ENCODE measurements around the gene METAP2. TPM values are rescaled to one million over a fixed set of nuclear protein-coding genes. Genes with fewer than 3 reads are reported as not detected.
A peak's percentile ranks its signal among the peaks of the same experiment; 100 is the strongest.

METAP2 gene
- total RNA-seq, 2 donors from 2014 or later = 49.5 to 53.8 TPM

GRCh38 chr12:95545731-95546490, 72.0 kb downstream of the METAP2 start:
- Histone ChIP-seq H3K9me3 (no peaks in the 10 kb centered on the region), H3K36me3 (no peaks in the 10 kb centered on the region), H3K27ac (no peak overlapping the region), H3K9ac (ENCODE audit: low read depth in 2 of 2, low read length in 2 of 2) (no peak overlapping the region), H3K27me3 (peaks cover 17% of the 10 kb centered on the region), H3K4me3 (no peak overlapping the region), H3K4me1 (no peaks in the 10 kb centered on the region)
- no peak for TF ChIP-seq CTCF (IDR thresholded peaks at IDR 0.05)
- no peak for DNase-seq
- intact Hi-C loops (cut with DNase I) = no loop called here

- H3K9ac ChIP-seq (ENCODE audit: low read depth in 2 of 2, low read length in 2 of 2) = no peak overlapping the region
- no peak for TF ChIP-seq CTCF (IDR thresholded peaks at IDR 0.05)
- no peaks in the 10 kb centered on the region for H3K36me3 ChIP-seq
- H3K27me3 ChIP-seq = peaks cover 17% of the 10 kb centered on the region
- no peaks in the 10 kb centered on the region for H3K4me1 ChIP-seq
- intact Hi-C loops (cut with DNase I) = no loop called here
- H3K4me3 ChIP-seq = no peak overlapping the region
- no peaks in the 10 kb centered on the region for H3K9me3 ChIP-seq
- H3K27ac ChIP-seq = no peak overlapping the region
- no peak for DNase-seq
Measured at GRCh38 chr12:95546491-95546813, 72.5 kb downstream of the METAP2 start.

- Histone ChIP-seq H3K9ac (ENCODE audit: low read depth in 2 of 2, low read length in 2 of 2) (no peak overlapping the region), H3K27me3 (peaks cover 17% of the 10 kb centered on the region), H3K36me3 (no peaks in the 10 kb centered on the region), H3K4me1 (no peaks in the 10 kb centered on the region), H3K27ac (no peak overlapping the region), H3K4me3 (peak overlapping the region; percentile 57), H3K9me3 (no peaks in the 10 kb centered on the region)
- no peak for TF ChIP-seq CTCF (IDR thresholded peaks at IDR 0.05)
- DNase-seq = no peak
- intact Hi-C loops (cut with DNase I) = no loop called here
Measured at GRCh38 chr12:95547522-95548055, 73.6 kb downstream of the METAP2 start.

GRCh38 chr12:95548056-95548538, 74.1 kb downstream of the METAP2 start:
- Histone ChIP-seq H3K36me3 (no peaks in the 10 kb centered on the region), H3K9me3 (no peaks in the 10 kb centered on the region), H3K4me1 (no peaks in the 10 kb centered on the region), H3K9ac (ENCODE audit: low read depth in 2 of 2, low read length in 2 of 2) (peak overlapping the region in 1 of 2 donors; percentile 50), H3K27ac (no peak overlapping the region), H3K4me3 (peak overlapping the region; percentile 57), H3K27me3 (peaks cover 17% of the 10 kb centered on the region)
- no peak for TF ChIP-seq CTCF (IDR thresholded peaks at IDR 0.05)
- intact Hi-C loops (cut with DNase I) = no loop called here
- DNase-seq = no peak

- H3K9me3 ChIP-seq = no peaks in the 10 kb centered on the region
- H3K27ac ChIP-seq = no peak overlapping the region
- H3K36me3 ChIP-seq = no peaks in the 10 kb centered on the region
- peak overlapping the region in 1 of 2 donors; percentile 50 for H3K9ac ChIP-seq (ENCODE audit: low read depth in 2 of 2, low read length in 2 of 2)
- peak overlapping the region; percentile 57 for H3K4me3 ChIP-seq
- no peak for DNase-seq
- TF ChIP-seq CTCF (IDR thresholded peaks at IDR 0.05) = no peak
- H3K4me1 ChIP-seq = no peaks in the 10 kb centered on the region
- peaks cover 17% of the 10 kb centered on the region for H3K27me3 ChIP-seq
- intact Hi-C loops (cut with DNase I) = no loop called here
Measured at GRCh38 chr12:95548539-95549391, 74.8 kb downstream of the METAP2 start.

Data from colonic mucosa (tissue), 4 donors.